Stimulated activated CD4-positive, alpha-beta T cell treated with anti-CD3 and anti-CD28 coated beads, Interleukin-2, amount 100 ng/mL, for 48 hours (primary cell): ENCODE results near the gene PPFIBP1.
"Not testable (repeated sequence)": the region's sequence is repeated elsewhere in the genome, so short reads cannot be mapped to it uniquely, and the experiment has no call there.

Experiments
- DNase-seq, 2 donors: peaks; one replicate each; pipeline ENCODE4 v3.0.0-alpha.2; 2020

PPFIBP1 gene

DNA sequence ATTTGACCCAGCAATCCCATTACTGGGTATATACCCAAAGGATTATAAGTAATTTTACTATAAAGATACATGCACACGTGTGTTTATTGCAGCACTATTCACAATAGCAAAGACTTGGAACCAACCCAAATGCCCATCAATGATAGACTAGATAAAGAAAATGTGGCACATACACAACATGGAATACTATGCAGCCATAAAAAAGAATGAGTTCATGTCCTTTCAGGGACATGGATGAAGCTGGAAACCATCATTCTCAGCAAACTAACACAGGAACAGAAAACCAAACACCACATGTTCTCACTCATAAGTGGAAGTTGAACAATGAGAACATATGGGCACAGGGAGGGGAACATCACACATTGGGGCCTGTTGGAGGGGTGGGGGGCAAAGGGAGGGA is 20.9 kb downstream of the PPFIBP1 start:
- DNase-seq = not testable (repeated sequence)

GRCh38 chr12:27545665-27546064 is 21.7 kb downstream of the PPFIBP1 start:
- DNase-seq = no peak

- no peak for DNase-seq
These were observed 23.6 kb downstream of the PPFIBP1 start for GRCh38 chr12:27547592-27547991.

DNA sequence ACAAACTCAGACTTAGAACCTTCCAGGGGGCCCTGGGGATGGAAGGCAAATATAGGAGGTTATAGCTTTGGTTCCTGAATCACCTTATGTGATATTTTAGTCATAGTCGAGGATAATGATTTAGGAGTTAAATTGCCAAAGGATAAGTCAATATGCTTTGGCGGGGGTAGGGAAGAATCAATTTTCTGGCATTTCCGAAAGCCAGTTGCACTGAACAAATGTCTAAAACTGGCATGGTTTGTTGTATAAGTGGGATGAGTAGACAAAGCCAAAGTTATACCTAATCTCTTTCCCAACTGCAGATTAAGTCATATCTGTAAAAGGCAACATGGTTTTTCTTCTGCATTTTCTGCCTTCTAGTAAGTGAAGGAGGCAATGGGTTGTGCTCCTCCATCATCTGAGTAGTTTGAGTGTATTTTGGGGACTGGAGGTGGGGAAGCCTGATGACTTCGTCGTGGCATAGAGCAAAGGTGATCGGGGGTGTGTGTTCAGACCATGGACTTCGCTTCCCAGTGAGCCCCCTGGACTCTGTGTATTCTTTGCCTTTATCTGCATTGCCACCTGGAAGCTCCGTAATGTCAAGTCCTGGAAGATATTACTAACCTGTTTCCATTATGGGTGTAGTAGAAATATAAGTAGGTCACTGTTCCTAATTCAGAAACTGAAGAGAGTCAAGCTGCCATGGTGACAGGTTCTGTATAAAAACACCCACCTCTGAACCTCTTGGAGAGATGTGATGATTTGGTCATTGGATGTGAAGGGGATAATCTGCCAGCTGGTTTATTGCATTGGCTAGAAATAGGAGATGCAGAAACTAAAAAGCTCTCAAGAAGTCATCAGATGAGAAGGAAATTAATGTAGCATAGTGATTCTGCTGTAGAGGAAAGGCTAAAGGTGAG is 24.5 kb downstream of the PPFIBP1 start:
- no peak for DNase-seq

DNA sequence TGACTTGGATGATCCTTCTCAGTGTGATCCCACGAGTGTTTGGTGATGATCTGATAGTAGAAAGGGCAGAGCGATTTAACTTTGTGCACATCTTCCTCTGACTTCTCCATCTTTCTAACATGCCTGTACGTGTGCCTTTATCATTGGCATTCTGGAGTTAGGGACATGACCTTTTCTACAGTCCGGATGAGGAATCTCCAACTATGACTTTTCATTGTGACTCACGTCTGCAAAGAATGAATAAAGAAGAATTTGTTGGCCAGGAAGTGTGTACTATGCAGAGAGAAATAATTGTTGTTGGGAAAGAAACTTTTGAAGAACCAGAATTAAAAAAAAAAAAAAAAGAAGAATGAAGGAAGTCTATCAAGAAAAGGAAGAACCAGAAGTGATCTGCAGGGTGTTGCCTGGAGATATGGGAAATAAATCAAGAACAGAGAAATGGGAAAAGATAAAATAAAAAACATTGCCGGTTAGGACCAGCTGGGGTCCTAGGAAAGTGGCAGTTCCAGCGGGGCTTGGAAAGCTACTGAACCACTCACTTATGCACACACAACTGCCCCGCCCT is 25.3 kb downstream of the PPFIBP1 start:
- DNase-seq = no peak

- no peak for DNase-seq
These were observed 26.0 kb downstream of the PPFIBP1 start for GRCh38 chr12:27549801-27550652.

DNA sequence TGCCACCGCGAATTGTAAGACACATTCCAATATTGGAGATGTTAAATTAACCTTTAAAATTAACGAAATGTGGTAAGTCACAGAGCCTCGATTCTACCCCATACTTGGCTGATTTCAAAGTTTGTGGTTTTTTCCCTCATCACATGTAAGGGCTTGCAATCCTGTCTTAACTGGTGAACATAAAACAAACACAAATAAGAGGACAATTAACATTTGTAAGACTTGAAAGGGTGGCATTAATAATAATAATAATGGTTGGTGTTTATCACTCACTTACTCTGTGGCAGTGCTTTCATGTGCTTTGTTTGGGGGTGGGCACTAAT is 26.6 kb downstream of the PPFIBP1 start:
- no peak for DNase-seq

- no peak for DNase-seq
These were observed 27.3 kb downstream of the PPFIBP1 start for GRCh38 chr12:27551172-27551840.

- DNase-seq = no peak
These were observed 28.2 kb downstream of the PPFIBP1 start for GRCh38 chr12:27552235-27552634.

- DNase-seq = no peak
These were observed 29.0 kb downstream of the PPFIBP1 start for GRCh38 chr12:27552886-27553560.

DNA sequence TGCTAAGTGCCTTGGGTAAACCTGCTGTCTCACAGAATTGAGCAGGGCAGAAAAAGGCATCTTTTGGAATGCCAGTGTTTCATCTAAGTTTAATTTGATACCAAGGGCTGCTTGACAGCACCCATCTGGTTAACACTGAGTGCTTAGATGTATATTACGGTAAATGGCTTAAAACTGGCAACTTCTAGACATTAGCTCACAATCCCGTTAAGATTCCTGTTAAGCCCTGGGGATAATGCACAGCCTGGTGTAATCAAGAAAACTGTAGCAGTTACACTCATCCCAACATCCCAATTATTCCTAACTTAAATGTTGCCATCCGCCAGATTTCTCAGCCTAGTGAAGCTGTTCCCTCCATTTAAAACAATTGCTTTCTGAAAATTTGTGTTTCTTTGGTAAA is 29.9 kb downstream of the PPFIBP1 start:
- DNase-seq = no peak

- no peak for DNase-seq
These were observed 30.6 kb downstream of the PPFIBP1 start for GRCh38 chr12:27554421-27555186.

GRCh38 chr12:27555361-27555760 is 31.4 kb downstream of the PPFIBP1 start:
- no peak for DNase-seq

DNA sequence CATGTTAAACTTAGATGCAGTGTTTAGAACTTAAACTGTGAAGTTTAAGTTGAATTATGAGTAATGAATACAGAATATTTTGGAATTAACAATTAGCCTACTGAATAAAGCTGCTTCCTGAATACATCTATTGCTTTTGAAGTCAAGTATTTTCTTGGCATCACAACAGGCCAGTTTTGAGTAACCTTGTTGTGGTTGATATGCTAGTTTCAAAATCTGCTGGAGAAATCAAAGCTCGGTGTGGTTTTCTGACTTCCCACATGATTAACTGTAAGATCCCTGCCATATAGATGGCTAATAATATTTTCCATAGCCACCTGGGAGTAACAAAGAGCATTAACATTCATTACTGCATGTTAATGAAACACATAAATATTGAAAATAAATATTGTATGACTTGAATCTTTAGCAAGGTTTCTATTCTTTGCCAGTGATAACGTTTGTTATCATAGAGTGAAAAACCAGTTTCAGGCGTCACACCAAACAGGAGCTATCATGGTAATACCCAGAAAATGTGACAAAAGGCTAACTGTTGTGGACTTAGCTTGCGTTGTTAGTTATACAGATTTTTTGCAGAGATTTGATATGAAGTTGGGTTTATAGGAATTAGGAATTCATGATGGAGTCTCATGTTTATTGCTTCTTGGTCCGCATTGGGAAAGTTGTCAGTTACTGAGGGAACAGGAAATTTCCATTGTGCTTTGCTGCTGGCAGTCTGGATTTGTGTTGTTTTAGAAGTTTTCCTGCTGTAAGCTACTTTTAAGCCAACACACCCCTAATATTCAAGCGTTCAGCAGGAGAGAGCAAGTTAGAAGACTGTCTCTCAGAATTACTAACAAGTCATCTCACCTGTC is 32.1 kb downstream of the PPFIBP1 start:
- DNase-seq = no peak

DNA sequence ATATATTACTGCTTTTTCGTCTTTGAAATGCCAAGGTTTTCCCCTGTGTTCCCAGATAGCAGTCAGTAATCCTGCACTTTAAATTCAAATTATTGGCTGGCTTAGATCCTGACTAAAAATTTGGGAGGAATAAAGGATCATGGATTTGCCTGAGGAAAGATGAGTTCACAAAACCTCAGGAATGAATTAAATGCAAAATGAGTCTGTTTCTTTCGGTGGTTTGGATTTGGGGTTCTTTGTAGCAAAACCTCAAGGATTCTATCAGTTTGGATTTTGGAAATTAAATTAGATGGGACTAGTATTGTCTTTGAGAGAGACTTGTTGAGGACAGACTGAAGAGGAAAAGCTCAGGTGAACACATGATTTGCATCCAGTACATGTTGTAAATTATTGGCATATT is 36.1 kb downstream of the PPFIBP1 start:
- DNase-seq = no peak

GRCh38 chr12:27561535-27562350 is 37.7 kb downstream of the PPFIBP1 start:
- DNase-seq = no peak

GRCh38 chr12:27564612-27565213 is 40.7 kb downstream of the PPFIBP1 start:
- DNase-seq = no peak

DNA sequence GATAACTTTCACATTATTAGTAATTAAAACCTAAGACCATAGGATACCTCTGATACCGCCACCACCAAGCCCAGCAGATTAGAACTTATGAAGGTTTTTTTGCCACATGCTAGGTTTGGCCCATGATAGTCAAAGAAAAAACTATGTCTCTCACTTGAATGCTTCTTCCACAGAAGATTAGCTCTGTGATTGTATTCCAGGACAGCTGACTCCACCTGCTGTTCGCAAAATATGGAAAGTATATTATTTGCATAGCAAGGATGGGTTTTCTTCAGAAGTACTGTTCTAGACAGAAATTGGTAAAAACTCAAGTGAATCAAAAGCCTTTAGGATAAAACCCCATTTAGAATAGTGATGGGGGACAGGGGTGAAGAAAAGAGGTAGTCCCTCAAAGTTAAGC is 42.2 kb downstream of the PPFIBP1 start:
- DNase-seq = no peak

- DNase-seq = no peak
These were observed 42.6 kb downstream of the PPFIBP1 start for GRCh38 chr12:27566626-27567025.
